Left colon (tissue), 2 donors: ENCODE measurements around the gene GC. TPM values are rescaled to one million over a fixed set of nuclear protein-coding genes. Genes with fewer than 3 reads are reported as not detected.
"Not testable (repeated sequence)": the region's sequence is repeated elsewhere in the genome, so short reads cannot be mapped to it uniquely, and the experiment has no call there.

Experiments used
- ATAC-seq: fragments of 200-7000 bp; cut with Tn5 transposase; one replicate; pipeline ENCODE4 v1.9.1; 2020; ENCODE audit warnings: mild to moderate bottlenecking, moderate library complexity
- DNase-seq, 2 donors: peaks; one replicate each; pipeline ENCODE4 v3.0.0-alpha.2; 2020
- intact Hi-C, 2 donors: fragments of 100-400 bp; cut with DNase I in 1 of 2; cut with micrococcal nuclease in 1 of 2; formaldehyde crosslinking; loops; one replicate each; pipeline versions ENCODE4 v1.11.2 to v1.14.0; 2022; cut with DNase I, micrococcal nuclease
- long read RNA-seq: library from polyadenylated mRNA; unstranded; transcript quantifications from one replicate; pipeline ENCODE4 v2.0.0, GENCODE V29; 2021
- total RNA-seq, 2 donors: library from RNA; stranded (reverse); fragmentation: NEBNext Ultra II Directional; extraction: Animal tissue kit (Norgen Biotek cat#: 25700); gene quantifications; one replicate each; pipeline ENCODE4 v1.2.1, GENCODE V29; 2021
- donor health status: DM: no; HTN: no; CAD: no.
- donor health status: DM: yes; HTN: yes; CAD: no.

Gene GC
- total RNA-seq, result not detected
- long read RNA-seq, result 0 reads

- ATAC-seq (no peak), DNase-seq (no peak)
- intact Hi-C loops, result no loop called here
Observed at GRCh38 chr4:71783972-71784371, at the start of gene GC. TSS of gene GC (minus strand) at chr4:71784079. CDS start at chr4:71784018, 61 bp downstream.

DNA sequence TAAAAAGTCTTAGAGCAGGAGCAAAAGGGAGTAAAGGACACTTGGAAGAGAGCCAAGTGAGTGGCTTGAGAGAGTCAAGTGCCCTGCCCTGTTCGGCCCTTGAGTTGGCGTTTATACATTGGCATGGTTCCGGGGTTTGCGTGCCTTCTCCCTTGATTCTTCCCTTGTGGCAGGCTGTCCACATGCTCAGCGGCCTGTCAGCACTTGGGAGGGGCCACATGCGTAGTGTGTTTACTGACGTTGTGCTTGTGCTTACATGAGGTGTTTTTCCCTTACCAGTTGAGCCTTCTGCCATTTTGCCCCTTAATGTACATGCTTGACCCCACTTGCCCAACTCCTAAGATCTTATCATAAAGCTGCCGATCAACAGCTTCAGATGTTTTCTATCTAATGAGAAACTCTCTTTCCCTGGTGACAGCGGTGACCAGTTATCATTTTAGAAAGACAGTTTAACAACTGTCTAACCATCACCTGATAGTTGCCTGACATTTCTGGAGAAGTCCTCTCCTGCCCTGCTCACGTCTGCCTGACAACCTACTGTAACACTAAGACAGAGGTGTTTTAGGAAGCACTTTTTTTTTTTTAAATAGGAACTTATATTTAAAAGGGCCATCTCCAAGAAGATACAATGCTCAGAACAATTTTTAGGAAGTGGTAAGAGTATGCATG lies 49.5 kb upstream of the GC start:
- ATAC-seq, result peak; percentile 98
- peak; percentile 55 to 57 for DNase-seq
- intact Hi-C loops, result no loop called here

DNA sequence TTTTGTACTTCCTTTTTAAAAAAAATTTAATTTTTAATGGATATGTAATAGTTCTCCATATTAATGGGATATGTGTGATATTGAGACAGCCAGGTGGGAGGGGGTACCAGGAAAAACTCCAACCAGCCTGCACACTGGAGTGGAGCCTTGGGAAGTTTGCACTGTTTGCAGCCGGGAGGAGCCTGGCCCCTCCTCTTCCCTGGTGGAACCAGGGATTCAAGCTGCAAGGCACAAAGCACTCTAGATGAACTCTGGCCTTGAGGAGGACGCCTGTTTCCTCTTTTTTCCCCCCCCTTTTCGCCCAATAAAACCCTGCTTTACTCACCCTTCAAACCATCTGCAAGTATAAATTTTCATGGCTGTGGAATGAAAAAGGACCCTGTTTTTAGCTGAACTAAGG lies 48.2 kb upstream of the GC start:
- intact Hi-C loops, result no loop called here
- DNase-seq, result peak in 1 of 2 donors; percentile 16
- peak; percentile 77 for ATAC-seq

- ATAC-seq, result no peak
- intact Hi-C loops, result no loop called here
- DNase-seq, result no peak
Observed at GRCh38 chr4:71830497-71831190, 46.8 kb upstream of the GC start.

- DNase-seq (no peak), ATAC-seq (no peak)
- intact Hi-C loops, result no loop called here
Observed at GRCh38 chr4:71828470-71828869, 44.6 kb upstream of the GC start.

GRCh38 chr4:71827826-71828225 lies 43.9 kb upstream of the GC start:
- ATAC-seq (no peak), DNase-seq (no peak)
- intact Hi-C loops, result no loop called here

- DNase-seq (no peak), ATAC-seq (no peak)
- intact Hi-C loops, result no loop called here
Observed at GRCh38 chr4:71816676-71817303, 32.9 kb upstream of the GC start.

DNA sequence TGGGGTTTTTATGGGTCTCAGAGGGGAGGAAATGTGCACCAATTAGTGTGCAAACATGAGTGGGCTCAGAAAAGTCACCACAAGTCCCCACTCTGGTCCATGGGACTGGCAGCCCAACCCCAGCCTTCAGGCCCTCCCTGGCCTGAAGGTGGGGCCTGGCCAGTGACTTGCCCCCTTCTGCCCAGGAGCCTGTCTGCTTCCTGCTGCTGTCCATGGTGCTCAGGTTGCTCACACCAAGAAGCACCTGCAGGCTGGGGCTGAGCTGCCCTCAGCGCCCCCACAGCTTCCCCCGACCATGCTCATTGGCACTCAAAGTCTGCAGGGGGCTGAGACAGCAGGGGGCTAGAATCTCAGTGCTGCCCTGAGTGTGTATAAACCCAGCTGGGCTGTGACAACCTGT lies 30.6 kb upstream of the GC start:
- intact Hi-C loops, result no loop called here
- no peak for ATAC-seq
- no peak for DNase-seq

DNA sequence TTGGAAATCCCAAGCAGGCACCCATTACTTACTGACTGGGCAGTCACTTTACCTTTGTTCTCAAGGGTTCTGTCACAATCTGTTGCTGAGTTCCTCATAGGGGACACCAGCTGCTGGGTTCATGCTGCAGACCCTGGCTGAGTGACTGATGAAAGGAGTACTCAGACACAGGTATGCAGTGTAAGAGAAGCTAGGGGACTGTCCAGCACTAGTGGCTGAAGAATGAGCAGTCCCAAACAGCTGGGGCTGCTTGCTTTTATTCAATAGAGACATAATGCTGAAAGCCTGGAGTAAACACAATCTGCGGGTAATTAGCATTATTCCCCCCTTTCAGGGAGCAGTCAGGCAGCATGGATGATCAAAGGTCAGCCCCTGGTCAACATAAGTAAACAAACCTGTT lies 25.9 kb upstream of the GC start:
- ATAC-seq, intact Hi-C loops, DNase-seq: not testable (repeated sequence)

GRCh38 chr4:71807469-71807868 lies 23.6 kb upstream of the GC start:
- intact Hi-C loops, result no loop called here
- no peak for DNase-seq
- no peak for ATAC-seq

DNA sequence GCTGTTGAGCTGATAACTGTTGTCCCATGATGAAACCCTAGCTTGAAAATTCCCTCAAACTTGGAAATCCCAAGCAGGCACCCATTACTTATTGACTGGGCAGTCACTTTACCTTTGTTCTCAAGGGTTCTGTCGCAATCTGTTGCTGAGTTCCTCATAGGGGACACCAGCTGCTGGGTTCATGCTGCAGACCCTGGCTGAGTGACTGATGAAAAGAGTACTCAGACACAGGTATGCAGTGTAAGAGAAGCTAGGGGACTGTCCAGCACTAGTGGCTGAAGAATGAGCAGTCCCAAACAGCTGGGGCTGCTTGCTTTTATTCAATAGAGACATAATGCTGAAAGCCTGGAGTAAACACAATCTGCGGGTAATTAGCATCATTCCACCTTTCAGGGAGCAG lies 21.4 kb upstream of the GC start:
- DNase-seq, intact Hi-C loops: not testable (repeated sequence)
- ATAC-seq, result peak; percentile 43

DNA sequence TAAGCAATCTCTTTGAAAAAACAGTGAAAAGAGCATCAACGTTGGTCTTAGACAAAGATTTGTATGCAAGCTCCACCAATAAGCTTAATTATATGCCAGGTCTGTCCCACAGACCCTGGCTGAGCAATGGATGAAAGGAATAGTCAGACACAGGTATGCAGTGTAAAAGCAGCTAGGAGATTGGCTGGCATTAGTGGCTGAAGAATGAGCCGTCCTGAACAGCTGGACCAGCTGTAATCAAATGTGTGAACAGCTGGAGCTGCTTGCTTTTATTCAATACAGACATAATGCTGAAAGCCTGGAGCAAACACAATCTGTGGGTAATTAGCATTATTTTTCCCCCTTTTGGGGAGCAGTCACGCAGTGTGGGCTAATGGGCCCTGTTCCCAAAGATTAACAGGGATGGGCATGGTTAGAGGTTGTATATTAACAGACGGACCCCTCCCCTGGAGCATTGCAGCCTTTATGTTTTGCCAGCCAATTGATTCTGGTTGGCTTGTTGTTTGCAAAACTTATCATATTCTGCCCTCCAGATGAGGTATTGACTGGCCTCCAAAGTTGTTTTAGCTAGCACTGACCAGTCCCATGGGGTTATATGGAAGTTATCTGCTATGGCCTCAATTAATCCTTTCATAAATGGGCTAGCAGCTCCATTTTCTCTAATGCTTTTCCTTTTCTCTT lies 20.3 kb upstream of the GC start:
- ATAC-seq, intact Hi-C loops, DNase-seq: not testable (repeated sequence)

DNA sequence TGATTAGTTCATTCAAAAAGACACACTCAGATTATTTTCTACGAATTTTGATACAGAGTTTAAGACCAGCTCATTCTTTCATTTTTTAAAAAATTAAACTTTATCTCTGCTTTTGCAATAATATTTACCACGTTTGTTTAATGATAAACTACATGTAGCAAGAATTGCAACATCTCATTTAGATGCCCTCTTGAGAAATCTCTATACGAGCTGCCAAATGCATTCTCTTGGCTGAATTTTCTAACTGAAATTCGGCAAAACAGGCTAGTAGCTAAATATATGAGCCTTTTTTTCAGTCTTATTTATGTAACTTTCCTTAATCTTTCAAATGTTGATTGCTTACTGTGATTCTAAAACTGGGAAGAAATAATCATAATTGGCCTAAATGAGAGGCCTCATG lies 2.1 kb upstream of the GC start:
- ATAC-seq (no peak), DNase-seq (no peak)
- intact Hi-C loops, result no loop called here

GRCh38 chr4:71784569-71785197 lies 804 bp upstream of the GC start:
- no peak for DNase-seq
- intact Hi-C loops, result no loop called here
- no peak for ATAC-seq

DNA sequence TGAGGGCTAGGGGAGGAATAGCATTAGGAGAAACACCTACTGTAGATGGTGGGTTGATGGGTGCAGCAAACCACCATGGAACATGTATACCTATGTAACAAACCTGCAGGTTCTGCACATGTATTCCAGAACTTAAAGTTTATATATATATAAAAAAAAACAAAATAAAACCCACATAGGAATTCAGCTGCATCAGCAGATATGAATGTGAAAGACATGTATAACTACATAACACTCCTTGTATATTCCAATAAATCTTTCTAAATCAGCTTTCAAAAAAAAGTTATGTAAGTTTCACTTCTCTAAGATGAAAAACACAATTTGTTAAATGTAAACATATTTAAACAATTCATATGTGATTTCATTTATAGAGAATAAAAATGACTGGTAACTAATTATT lies 6.0 kb downstream of the GC start:
- no peak for DNase-seq
- ATAC-seq, result no peak
- intact Hi-C loops, result no loop called here

GRCh38 chr4:71775449-71775848 lies 8.4 kb downstream of the GC start:
- intact Hi-C loops, result no loop called here
- DNase-seq (no peak), ATAC-seq (no peak)

DNA sequence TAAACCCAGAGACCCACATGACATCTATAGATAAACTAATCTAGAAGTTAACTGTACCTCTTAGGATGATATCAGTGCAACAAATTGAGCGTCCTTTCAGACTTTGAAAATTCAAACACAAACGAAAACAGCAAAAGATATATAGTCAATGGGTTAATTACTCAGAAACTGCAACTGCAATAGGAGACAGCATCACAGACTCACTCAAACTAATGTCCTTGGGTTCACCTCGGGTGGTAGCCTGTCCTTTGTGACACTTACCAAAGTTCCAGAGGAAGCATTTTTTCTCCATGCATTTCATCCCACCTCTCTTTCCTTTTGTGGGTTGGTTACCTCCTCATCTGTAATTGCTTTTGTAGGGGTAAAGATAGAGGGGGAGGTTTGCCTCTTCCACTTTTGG lies 9.7 kb downstream of the GC start:
- intact Hi-C loops, result no loop called here
- ATAC-seq (no peak), DNase-seq (no peak)

DNA sequence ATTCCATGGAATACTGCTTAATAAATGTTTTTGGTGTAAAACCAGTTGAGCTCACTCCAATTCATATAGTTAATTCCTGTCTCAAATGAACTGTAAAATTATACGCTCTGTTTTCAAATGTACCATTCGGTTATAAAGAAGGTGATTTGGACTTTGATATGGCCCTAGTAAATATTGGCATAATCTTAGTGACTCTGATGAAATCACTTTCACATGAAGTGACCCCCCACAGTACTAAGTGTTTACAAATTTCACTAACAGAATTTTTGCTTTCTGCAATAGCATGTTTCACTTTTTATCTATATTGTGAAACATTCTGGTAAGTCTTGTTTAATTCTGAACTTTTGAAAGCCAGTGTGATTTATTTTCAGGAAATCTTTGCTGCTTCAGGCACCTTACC lies 10.9 kb downstream of the GC start:
- no peak for DNase-seq
- ATAC-seq, result no peak
- intact Hi-C loops, result no loop called here

GRCh38 chr4:71772592-71772991 lies 11.3 kb downstream of the GC start:
- ATAC-seq, result no peak
- intact Hi-C loops, result no loop called here
- no peak for DNase-seq
